ENCODE results near the gene ZNF496.
"Not testable (repeated sequence)": the region's sequence is repeated elsewhere in the genome, so short reads cannot be mapped to it uniquely, and the experiment has no call there.

ZNF496 gene

GRCh38 chr1:247291833-247292561 is 39.7 kb downstream of the ZNF496 start:
- DNase-seq = no peak

GRCh38 chr1:247291161-247291560 is 40.5 kb downstream of the ZNF496 start:
- no peak for DNase-seq

- DNase-seq = no peak
These were observed 41.1 kb downstream of the ZNF496 start for GRCh38 chr1:247290576-247290975.

GRCh38 chr1:247289274-247289892 is 42.3 kb downstream of the ZNF496 start:
- DNase-seq = not testable (repeated sequence)

- DNase-seq = no peak
These were observed 43.3 kb downstream of the ZNF496 start for GRCh38 chr1:247288341-247288740.

- DNase-seq = no peak
These were observed 44.2 kb downstream of the ZNF496 start for GRCh38 chr1:247287460-247287859.

GRCh38 chr1:247286134-247286670 is 45.5 kb downstream of the ZNF496 start:
- no peak for DNase-seq

- DNase-seq = no peak
These were observed 50.6 kb downstream of the ZNF496 start for GRCh38 chr1:247281001-247281574.

- DNase-seq = no peak
These were observed 54.5 kb downstream of the ZNF496 start for GRCh38 chr1:247277191-247277590.

- no peak for DNase-seq
These were observed 56.9 kb downstream of the ZNF496 start for GRCh38 chr1:247274605-247275256.

- no peak for DNase-seq
These were observed 58.7 kb downstream of the ZNF496 start for GRCh38 chr1:247273013-247273412.

GRCh38 chr1:247270003-247270402 is 61.7 kb downstream of the ZNF496 start:
- no peak for DNase-seq

GRCh38 chr1:247269133-247269532 is 62.5 kb downstream of the ZNF496 start:
- no peak for DNase-seq

- no peak for DNase-seq
These were observed 63.1 kb downstream of the ZNF496 start for GRCh38 chr1:247268390-247269045.

GRCh38 chr1:247266053-247266452 is 65.6 kb downstream of the ZNF496 start:
- no peak for DNase-seq

GRCh38 chr1:247255772-247256171 is 75.9 kb downstream of the ZNF496 start, which contains the start of gene VN1R5:
Gene VN1R5 (plus strand): TSS chr1:247256072.
- not testable (repeated sequence) for DNase-seq

GRCh38 chr1:247247568-247247967 is 84.1 kb downstream of the ZNF496 start:
- no peak for DNase-seq
